ENCODE results near the gene PCDHGA1. TPM values are rescaled to one million over a fixed set of nuclear protein-coding genes. Genes with fewer than 3 reads are reported as not detected.
A peak's percentile ranks its signal among the peaks of the same experiment; 100 is the strongest.

Gene PCDHGA1
- total RNA-seq, 1 experiment from 2014 or later: 0.63 TPM

GRCh38 chr5:141514330-141515133 is 184.2 kb downstream of the PCDHGA1 start:
- peak overlapping the region; percentile 75 to 88 for H3K4me3 Mint-ChIP-seq
- Histone ChIP-seq H2BK120ac (ENCODE audit: low read depth, low read length, poor library complexity, severe bottlenecking) (no peak overlapping the region), H2BK12ac (ENCODE audit: insufficient read length, low read depth, low read length) (no peak overlapping the region), H3K23ac (ENCODE audit: insufficient read length, low read depth, low read length) (no peak overlapping the region), H2BK15ac (ENCODE audit: low read depth, low read length) (no peak overlapping the region), H3K79me2 (ENCODE audit: insufficient read depth, low read length) (no peaks in the 10 kb centered on the region), H4K91ac (ENCODE audit: insufficient read length, low read depth, low read length) (no peak overlapping the region), H4K5ac (ENCODE audit: insufficient read length, low read depth, low read length) (no peak overlapping the region), H3K4me1 (ENCODE audit: insufficient read depth, low read length) (no peaks in the 10 kb centered on the region; the same call in 1 of the 2 replicates), H2AFZ (ENCODE audit: low read length) (no peak overlapping the region), H3K27ac (ENCODE audit: insufficient read length, low read depth, low read length) (no peak overlapping the region), H3K14ac (ENCODE audit: insufficient read depth, low read length) (peak overlapping the region; percentile 50; the same call in 1 of the 2 replicates), H3K27me3 (ENCODE audit: insufficient read depth, low read length) (no peaks in the 10 kb centered on the region), H3K56ac (ENCODE audit: insufficient read length, low read depth, low read length) (no peak overlapping the region), H2BK5ac (ENCODE audit: insufficient read length, low read length) (no peak overlapping the region), H3K4ac (ENCODE audit: low read depth, low read length) (no peak overlapping the region), H3K18ac (ENCODE audit: insufficient read length, low read depth, low read length) (peak overlapping the region; percentile 55), H3K4me2 (ENCODE audit: insufficient read depth, insufficient read length, low read length) (peak overlapping the region; percentile 91), H2BK20ac (ENCODE audit: low read depth, low read length, poor library complexity, severe bottlenecking) (no peak overlapping the region), H3K23me2 (ENCODE audit: insufficient read length, low read depth, low read length, poor library complexity, severe bottlenecking) (peaks cover 17% of the 10 kb centered on the region), H3T11ph (ENCODE audit: low read length) (peak overlapping the region; percentile 23), H3K79me1 (ENCODE audit: insufficient read depth, low read depth, low read length, poor library complexity, severe bottlenecking) (no peaks in the 10 kb centered on the region), H4K20me1 (ENCODE audit: control insufficient read depth, insufficient read depth, insufficient read length) (no peaks in the 10 kb centered on the region), H2AK5ac (ENCODE audit: insufficient read length, low read length) (no peak overlapping the region), H4K8ac (replicated peaks; ENCODE audit: insufficient read length, low read depth, low read length) (no peak overlapping the region), H3K9me3 (ENCODE audit: control insufficient read depth, low read depth, low read length) (no peaks in the 10 kb centered on the region), H3K9ac (ENCODE audit: extremely low read depth, insufficient read length, low read length) (no peak overlapping the region)
- DNase-seq: peak; percentile 89
- peaks cover 20 to 51% (median 30%) of the 10 kb centered on the region in 3 experiments for H3K36me3 Mint-ChIP-seq (ENCODE audit: insufficient read depth in 1 of 3, low read depth in 3 of 3)
- H3K27ac Mint-ChIP-seq: peak overlapping the region; percentile 96
- H3K9me3 Mint-ChIP-seq: no peaks in the 10 kb centered on the region; a peak in 1 of 5 replicates
- H3K4me1 Mint-ChIP-seq: peaks cover 33 to 45% of the 10 kb centered on the region in 2 experiments
- TF ChIP-seq CTCF (conservative IDR thresholded peaks at IDR 0.05): no peak
- no CpG with 5 or more reads among the region's 6 CpGs for WGBS (ENCODE audit: extremely low coverage, insufficient read length, low lambda C conversion rate)
- H3K27me3 Mint-ChIP-seq (ENCODE audit: low read depth): peaks cover 3% of the 10 kb centered on the region; the same call in 1 of the 2 replicates
